T-helper 2 cell treated with Interferon-gamma antibody and Interleukin-4, amounts not matched to agents 100 ng/mL and 5 ng/mL, for 36 hours (primary cell): ENCODE data around the gene EEFSEC. TPM values are rescaled to one million over a fixed set of nuclear protein-coding genes. Genes with fewer than 3 reads are reported as not detected.

Source experiments
- intact Hi-C: fragments of 100-400 bp; cut with micrococcal nuclease; formaldehyde crosslinking; loops from one replicate; pipeline ENCODE4 v1.15.1; 2023
- total RNA-seq: library from RNA; stranded (reverse); gene quantifications from 2 replicates; pipeline ENCODE4 v1.2.3, GENCODE V29; 2022

The EEFSEC gene
- total RNA-seq, 1 donor from 2014 or later = 18.2 TPM

DNA sequence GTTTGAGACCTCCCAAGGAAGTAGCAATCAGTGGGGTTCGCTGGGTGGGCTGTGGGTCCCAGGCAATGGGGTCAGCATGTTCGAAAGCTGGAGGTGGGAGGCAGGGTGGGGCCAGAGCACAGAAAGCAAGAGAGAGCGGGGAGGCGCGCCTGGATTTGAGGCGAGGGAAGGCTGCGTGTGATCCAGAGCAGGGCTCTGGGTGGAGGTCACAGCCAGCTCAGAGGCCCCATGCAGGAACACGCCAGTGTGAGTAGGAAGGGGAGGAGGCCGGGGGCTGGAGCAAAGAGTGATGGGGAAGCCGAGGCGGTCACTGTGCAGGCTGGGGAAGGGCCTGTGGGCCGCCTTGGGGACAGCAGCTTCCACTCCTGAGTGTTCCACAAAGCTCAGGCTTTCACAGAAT is 304.7 kb downstream of the EEFSEC start:
- intact Hi-C loops = no loop called here

Other genes with a start within 250 kb of the EEFSEC start
- gene KBTBD12, start 238.2 kb upstream of the EEFSEC start, total RNA-seq = not detected in 2 replicates
- 235 and 252 TPM in 2 replicates for gene SEC61A1, start 101.0 kb upstream of the EEFSEC start, total RNA-seq
- 72.1 and 79.1 TPM in 2 replicates for gene RUVBL1, start 29.7 kb upstream of the EEFSEC start, total RNA-seq